DOHH2 (cell line): ENCODE results near the gene POLR3A.

ENCODE experiments used
- H3F3A ChIP-seq: fragments of 200-600 bp; sonication (generic), shearing (Covaris generic); 2 replicates; pipeline ENCODE4 v1.6.0; 2016; ENCODE audit warnings: antibody characterized with exemption, mild to moderate bottlenecking; ENCODE audit not compliant: control insufficient read depth, insufficient read depth
- H3K27ac ChIP-seq: fragments of 200-600 bp; sonication (generic); 2 replicates; pipeline ENCODE4 v1.5.1; 2014; ENCODE audit warnings: low read depth, mild to moderate bottlenecking, low read length, moderate library complexity
- H3K27me3 ChIP-seq: fragments of 200-600 bp; sonication (generic); 2 replicates; pipeline ENCODE4 v1.6.1; 2014; ENCODE audit warnings: mild to moderate bottlenecking, low read length, mixed read lengths; ENCODE audit not compliant: control insufficient read depth
- H3K36me3 ChIP-seq: fragments of 200-600 bp; sonication (generic); 2 replicates; pipeline ENCODE4 v1.6.1; 2014; ENCODE audit warnings: mild to moderate bottlenecking, low read length, moderate library complexity, mixed read lengths; ENCODE audit not compliant: control insufficient read depth
- H3K4me1 ChIP-seq: fragments of 200-600 bp; sonication (generic); 2 replicates; pipeline ENCODE4 v1.6.1; 2014; ENCODE audit warnings: mild to moderate bottlenecking, low read length, mixed read lengths; ENCODE audit not compliant: control insufficient read depth
- H3K4me2 ChIP-seq: fragments of 200-600 bp; sonication (generic); 2 replicates; pipeline ENCODE4 v1.6.0; 2014; ENCODE audit warnings: mild to moderate bottlenecking, low read length, moderate library complexity
- H3K4me3 ChIP-seq: fragments of 200-600 bp; sonication (generic); 2 replicates; pipeline ENCODE4 v1.5.1; 2014; ENCODE audit warnings: mild to moderate bottlenecking, low read length, mixed read lengths
- H3K79me2 ChIP-seq: fragments of 200-600 bp; sonication (generic); 2 replicates; pipeline ENCODE4 v1.6.1; 2014; ENCODE audit warnings: mild to moderate bottlenecking, low read length, mixed read lengths; ENCODE audit not compliant: control insufficient read depth
- H3K9me2 ChIP-seq: fragments of 200-600 bp; sonication (generic); replicated peaks from 2 replicates; pipeline ENCODE4 v1.6.1; 2014; ENCODE audit warnings: mild to moderate bottlenecking, low read length, mixed read lengths; ENCODE audit not compliant: control insufficient read depth
- H3K9me3 ChIP-seq: fragments of 200-600 bp; sonication (generic); 2 replicates; pipeline ENCODE4 v1.6.1; 2014; ENCODE audit warnings: antibody characterized with exemption, low read length, mixed read lengths; ENCODE audit not compliant: control insufficient read depth, insufficient read depth
- H4K20me1 ChIP-seq: fragments of 200-600 bp; sonication (generic); 2 replicates; pipeline ENCODE4 v1.6.0; 2014; ENCODE audit warnings: low read depth, mild to moderate bottlenecking, antibody characterized with exemption, low read length, moderate library complexity; ENCODE audit not compliant: control insufficient read depth, insufficient read depth
- EZH2phosphoT487 ChIP-seq: fragments of 200-600 bp; sonication (generic); IDR thresholded peaks from 2 replicates; pipeline ENCODE4 v1.6.1; 2017; ENCODE audit warnings: borderline replicate concordance, mild to moderate bottlenecking, antibody characterized with exemption, low read length, moderate library complexity, mixed read lengths
- TF ChIP-seq, protein P1 (sequence below): fragments of 200-600 bp; sonication (generic); IDR thresholded peaks from one replicate; pipeline ENCODE4 v1.5.1; 2014; ENCODE audit warnings: antibody characterized with exemption, mild to moderate bottlenecking, low read depth, low read length; ENCODE audit not compliant: poor library complexity, severe bottlenecking

The POLR3A gene

DNA sequence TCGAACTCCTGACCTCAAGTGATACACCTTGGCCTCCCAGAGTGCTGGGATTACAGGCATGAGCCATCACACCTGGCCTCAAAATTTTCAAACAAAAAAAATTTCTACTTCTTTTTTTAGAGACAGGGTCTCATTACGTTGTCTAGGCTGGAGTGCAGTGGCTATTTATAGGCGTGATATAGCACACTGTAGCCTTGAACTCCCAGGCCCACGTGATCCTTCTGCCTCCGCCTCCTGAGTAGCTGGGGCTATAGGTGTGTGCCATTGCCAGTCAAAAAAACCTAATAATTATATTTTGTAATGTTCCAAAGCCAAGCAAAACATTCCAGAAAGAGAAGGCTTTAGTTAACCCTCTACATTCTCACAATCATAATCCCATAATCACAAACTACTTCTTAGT, 13.8 kb downstream of the POLR3A start:
- no peaks in the 10 kb centered on the region for H3K4me1 ChIP-seq
- H3F3A ChIP-seq: no peaks in the 10 kb centered on the region
- no peaks in the 10 kb centered on the region for H3K79me2 ChIP-seq
- TF ChIP-seq, protein P1, sequence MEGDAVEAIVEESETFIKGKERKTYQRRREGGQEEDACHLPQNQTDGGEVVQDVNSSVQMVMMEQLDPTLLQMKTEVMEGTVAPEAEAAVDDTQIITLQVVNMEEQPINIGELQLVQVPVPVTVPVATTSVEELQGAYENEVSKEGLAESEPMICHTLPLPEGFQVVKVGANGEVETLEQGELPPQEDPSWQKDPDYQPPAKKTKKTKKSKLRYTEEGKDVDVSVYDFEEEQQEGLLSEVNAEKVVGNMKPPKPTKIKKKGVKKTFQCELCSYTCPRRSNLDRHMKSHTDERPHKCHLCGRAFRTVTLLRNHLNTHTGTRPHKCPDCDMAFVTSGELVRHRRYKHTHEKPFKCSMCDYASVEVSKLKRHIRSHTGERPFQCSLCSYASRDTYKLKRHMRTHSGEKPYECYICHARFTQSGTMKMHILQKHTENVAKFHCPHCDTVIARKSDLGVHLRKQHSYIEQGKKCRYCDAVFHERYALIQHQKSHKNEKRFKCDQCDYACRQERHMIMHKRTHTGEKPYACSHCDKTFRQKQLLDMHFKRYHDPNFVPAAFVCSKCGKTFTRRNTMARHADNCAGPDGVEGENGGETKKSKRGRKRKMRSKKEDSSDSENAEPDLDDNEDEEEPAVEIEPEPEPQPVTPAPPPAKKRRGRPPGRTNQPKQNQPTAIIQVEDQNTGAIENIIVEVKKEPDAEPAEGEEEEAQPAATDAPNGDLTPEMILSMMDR: no peak
- TF ChIP-seq EZH2phosphoT487: no peak
- no peaks in the 10 kb centered on the region for H3K9me2 ChIP-seq
- no peak overlapping the region for H3K4me2 ChIP-seq
- peaks cover 83% of the 10 kb centered on the region for H3K36me3 ChIP-seq
- no peaks in the 10 kb centered on the region for H3K27me3 ChIP-seq
- no peaks in the 10 kb centered on the region for H4K20me1 ChIP-seq
- no peaks in the 10 kb centered on the region for H3K9me3 ChIP-seq
- no peak overlapping the region for H3K27ac ChIP-seq
- H3K4me3 ChIP-seq: no peak overlapping the region

DNA sequence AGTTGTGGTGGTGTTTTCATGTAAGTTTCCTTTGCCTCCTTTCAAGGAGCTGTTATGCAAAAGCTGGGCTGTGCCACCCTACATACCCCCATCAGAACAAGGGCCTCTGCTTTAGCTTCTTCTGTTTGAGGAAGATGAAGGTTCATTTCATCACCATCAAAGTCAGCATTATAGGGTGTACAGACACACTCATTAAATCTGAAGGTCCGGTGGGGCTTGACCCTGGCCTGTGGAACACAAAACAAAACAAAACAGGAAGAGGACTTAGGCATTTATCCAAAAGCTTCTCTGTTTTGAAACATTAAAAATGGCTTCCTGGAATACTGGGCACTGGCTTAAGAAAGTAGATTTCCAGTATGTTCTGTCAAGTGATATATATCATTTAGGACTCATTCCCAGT, 15.8 kb downstream of the POLR3A start:
- no peak overlapping the region for H3K27ac ChIP-seq
- H3K4me1 ChIP-seq: no peaks in the 10 kb centered on the region
- H3K27me3 ChIP-seq: no peaks in the 10 kb centered on the region
- no peaks in the 10 kb centered on the region for H4K20me1 ChIP-seq
- peaks cover 88% of the 10 kb centered on the region for H3K36me3 ChIP-seq
- no peak overlapping the region for H3K4me3 ChIP-seq
- H3K79me2 ChIP-seq: no peaks in the 10 kb centered on the region
- no peaks in the 10 kb centered on the region for H3K9me2 ChIP-seq
- TF ChIP-seq EZH2phosphoT487: no peak
- TF ChIP-seq, protein P1: no peak
- H3K4me2 ChIP-seq: no peak overlapping the region
- H3F3A ChIP-seq: no peaks in the 10 kb centered on the region
- H3K9me3 ChIP-seq: no peaks in the 10 kb centered on the region

DNA sequence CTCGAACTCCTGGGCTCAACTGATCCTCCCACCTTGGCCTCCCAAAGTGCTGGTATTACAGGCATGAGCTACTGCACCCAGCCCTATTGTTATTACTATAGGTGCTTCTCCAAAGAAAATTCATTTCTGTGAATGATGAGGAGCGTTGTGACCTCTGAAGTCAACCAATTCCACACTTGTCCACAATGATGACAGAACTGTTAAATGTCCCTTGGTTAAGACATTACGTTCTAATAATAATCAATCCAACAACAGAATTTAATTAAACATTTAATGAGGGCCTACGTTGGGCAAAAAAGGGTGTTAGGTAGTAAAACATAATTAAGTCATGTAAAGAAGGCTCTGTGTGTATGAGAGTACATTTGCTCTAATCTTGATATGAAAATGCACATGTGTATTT, 18.2 kb downstream of the POLR3A start:
- Histone ChIP-seq H3K4me2 (no peak overlapping the region), H3K27ac (no peak overlapping the region), H3K9me2 (no peaks in the 10 kb centered on the region), H3K36me3 (peaks cover 85% of the 10 kb centered on the region), H3K4me1 (no peaks in the 10 kb centered on the region), H3K27me3 (no peaks in the 10 kb centered on the region), H3K4me3 (no peak overlapping the region), H3K9me3 (no peaks in the 10 kb centered on the region), H3F3A (no peaks in the 10 kb centered on the region), H4K20me1 (no peaks in the 10 kb centered on the region), H3K79me2 (no peaks in the 10 kb centered on the region)
- TF ChIP-seq, protein P1: no peak
- no peak for TF ChIP-seq EZH2phosphoT487

DNA sequence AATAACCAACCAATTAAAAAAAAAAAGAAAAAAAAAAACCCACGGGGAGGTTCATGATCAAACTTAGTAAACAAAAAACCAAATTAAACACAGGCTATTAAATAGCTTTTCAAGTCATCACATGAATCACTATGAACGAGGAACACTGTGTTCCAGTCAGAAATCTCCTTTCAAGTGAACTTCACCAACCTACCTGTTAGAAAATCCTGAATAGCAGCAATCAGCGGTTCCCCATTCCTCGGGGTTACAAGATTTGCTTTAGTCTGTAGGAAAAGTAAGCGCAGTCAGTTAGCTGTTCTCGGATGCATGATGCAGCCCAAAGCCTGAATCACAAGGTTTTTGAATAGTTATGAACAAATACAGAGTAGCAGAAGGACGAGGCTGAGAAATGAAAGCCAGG, 19.0 kb downstream of the POLR3A start:
- Histone ChIP-seq H3K36me3 (peaks cover 84% of the 10 kb centered on the region), H3K79me2 (no peaks in the 10 kb centered on the region), H4K20me1 (no peaks in the 10 kb centered on the region), H3K4me1 (no peaks in the 10 kb centered on the region), H3K9me3 (no peaks in the 10 kb centered on the region), H3K4me2 (no peak overlapping the region), H3F3A (no peaks in the 10 kb centered on the region), H3K9me2 (no peaks in the 10 kb centered on the region), H3K27ac (no peak overlapping the region), H3K4me3 (no peak overlapping the region), H3K27me3 (no peaks in the 10 kb centered on the region)
- TF ChIP-seq EZH2phosphoT487: no peak
- TF ChIP-seq, protein P1: no peak
